ENCODE results near the gene CXCL16. TPM values are rescaled to one million over a fixed set of nuclear protein-coding genes. Genes with fewer than 3 reads are reported as not detected.

The CXCL16 gene
- total RNA-seq, 6 experiments from 2014 or later, result 0.31 to 0.92 (median 0.62) TPM

GRCh38 chr17:4725646-4726310 is 13.9 kb downstream of the CXCL16 start:
- H3K4me3 Mint-ChIP-seq, result no peak overlapping the region
- TF ChIP-seq CTCF (IDR thresholded peaks at IDR 0.05), result no peak
- peaks cover 18% of the 10 kb centered on the region for H3K4me1 Mint-ChIP-seq (ENCODE audit: low read depth)
- peaks cover 12% of the 10 kb centered on the region for H3K27me3 Mint-ChIP-seq (ENCODE audit: insufficient read depth)
- H3K36me3 Mint-ChIP-seq (ENCODE audit: low read depth), result no peaks in the 10 kb centered on the region
- DNase-seq, result no peak
- no peaks in the 10 kb centered on the region for H3K9me3 Mint-ChIP-seq
- no peak overlapping the region for H3K27ac Mint-ChIP-seq

- no peaks in the 10 kb centered on the region for H3K9me3 Mint-ChIP-seq
- no peak for TF ChIP-seq CTCF (IDR thresholded peaks at IDR 0.05)
- H3K27me3 Mint-ChIP-seq (ENCODE audit: insufficient read depth), result peaks cover 12% of the 10 kb centered on the region
- DNase-seq, result no peak
- H3K4me3 Mint-ChIP-seq, result no peak overlapping the region
- no peaks in the 10 kb centered on the region for H3K36me3 Mint-ChIP-seq (ENCODE audit: low read depth)
- H3K27ac Mint-ChIP-seq, result no peak overlapping the region
- H3K4me1 Mint-ChIP-seq (ENCODE audit: low read depth), result peaks cover 13% of the 10 kb centered on the region
Measured at GRCh38 chr17:4724650-4725049, 15.1 kb downstream of the CXCL16 start.

GRCh38 chr17:4722678-4723240 is 17.0 kb downstream of the CXCL16 start:
- DNase-seq, result no peak
- no peak for TF ChIP-seq CTCF (IDR thresholded peaks at IDR 0.05)
- Mint-ChIP-seq H3K4me3 (no peak overlapping the region), H3K27me3 (ENCODE audit: insufficient read depth) (peaks cover 10% of the 10 kb centered on the region), H3K36me3 (ENCODE audit: low read depth) (no peaks in the 10 kb centered on the region), H3K9me3 (no peaks in the 10 kb centered on the region), H3K4me1 (ENCODE audit: low read depth) (peaks cover 13% of the 10 kb centered on the region), H3K27ac (no peak overlapping the region)

- TF ChIP-seq CTCF (IDR thresholded peaks at IDR 0.05), result no peak
- Mint-ChIP-seq H3K4me3 (no peak overlapping the region), H3K27ac (no peak overlapping the region)
Measured at GRCh38 chr17:4721203-4722135, 18.3 kb downstream of the CXCL16 start.

GRCh38 chr17:4720787-4721186 is 18.9 kb downstream of the CXCL16 start:
- no peaks in the 10 kb centered on the region for H3K9me3 Mint-ChIP-seq
- H3K36me3 Mint-ChIP-seq (ENCODE audit: low read depth), result no peaks in the 10 kb centered on the region
- TF ChIP-seq CTCF (IDR thresholded peaks at IDR 0.05), result no peak
- no peak for DNase-seq
- H3K27me3 Mint-ChIP-seq (ENCODE audit: insufficient read depth), result peaks cover 3% of the 10 kb centered on the region
- no peak overlapping the region for H3K4me3 Mint-ChIP-seq
- peaks cover 13% of the 10 kb centered on the region for H3K4me1 Mint-ChIP-seq (ENCODE audit: low read depth)
- no peak overlapping the region for H3K27ac Mint-ChIP-seq

More at GRCh38 chr17:4721203-4722135, 18.3 kb downstream of the CXCL16 start:
- Mint-ChIP-seq H3K36me3 (ENCODE audit: low read depth) (no peaks in the 10 kb centered on the region), H3K9me3 (no peaks in the 10 kb centered on the region), H3K27me3 (ENCODE audit: insufficient read depth) (peaks cover 5% of the 10 kb centered on the region), H3K4me1 (ENCODE audit: low read depth) (peaks cover 13% of the 10 kb centered on the region)
- DNase-seq, result no peak

All from HFFc6 (cell line).